Inflammatory macrophage treated with lipopolysaccharide for 1 hour (primary cell): Measurements from ENCODE around the gene IL16.

ENCODE experiments used
- DNase-seq, 2 donors: peaks; one replicate each; pipeline ENCODE4 v3.0.0-alpha.2; 2020 to 2022

Gene IL16

GRCh38 chr15:81209635-81210034 lies 13.0 kb downstream of the IL16 start:
- no peak for DNase-seq

DNA sequence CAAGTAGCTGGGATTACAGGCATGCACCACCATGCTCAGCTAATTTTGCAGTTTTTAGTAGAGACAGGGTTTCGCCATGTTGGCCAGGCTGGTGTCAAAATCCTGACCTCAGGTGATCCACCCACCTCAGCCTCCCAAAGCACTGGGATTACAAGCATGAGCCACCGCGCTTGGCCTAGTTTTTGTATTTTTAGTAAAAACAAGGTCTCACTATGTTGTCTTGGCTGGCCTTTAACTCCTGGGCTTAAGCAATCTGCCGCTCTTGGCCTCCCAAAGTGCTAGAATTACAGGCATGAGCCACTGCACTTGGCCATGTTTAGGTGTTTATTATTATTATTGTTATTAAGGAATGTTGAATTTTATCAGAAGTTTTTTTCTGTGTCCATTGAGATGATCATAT lies 14.7 kb downstream of the IL16 start:
- no peak for DNase-seq

DNA sequence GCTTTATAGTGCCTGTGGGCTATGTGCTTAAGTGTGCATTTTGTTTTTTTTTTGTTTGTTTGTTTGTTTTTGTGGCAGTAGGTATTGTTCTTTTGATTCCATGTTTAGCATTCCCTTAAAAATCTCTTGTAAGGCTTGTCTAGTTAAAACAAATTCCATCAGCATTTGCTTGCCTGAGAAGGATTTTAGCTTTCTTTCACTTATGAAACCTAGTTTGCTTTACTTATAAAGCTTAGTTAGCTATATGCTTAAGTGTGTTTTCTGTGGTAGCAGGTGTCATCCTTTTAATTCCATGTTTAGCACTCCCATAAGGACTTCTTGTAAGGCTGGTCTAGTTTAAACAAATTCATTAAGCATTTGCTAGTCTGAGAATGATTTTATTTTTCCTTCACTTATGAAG lies 17.3 kb downstream of the IL16 start:
- no peak for DNase-seq

DNA sequence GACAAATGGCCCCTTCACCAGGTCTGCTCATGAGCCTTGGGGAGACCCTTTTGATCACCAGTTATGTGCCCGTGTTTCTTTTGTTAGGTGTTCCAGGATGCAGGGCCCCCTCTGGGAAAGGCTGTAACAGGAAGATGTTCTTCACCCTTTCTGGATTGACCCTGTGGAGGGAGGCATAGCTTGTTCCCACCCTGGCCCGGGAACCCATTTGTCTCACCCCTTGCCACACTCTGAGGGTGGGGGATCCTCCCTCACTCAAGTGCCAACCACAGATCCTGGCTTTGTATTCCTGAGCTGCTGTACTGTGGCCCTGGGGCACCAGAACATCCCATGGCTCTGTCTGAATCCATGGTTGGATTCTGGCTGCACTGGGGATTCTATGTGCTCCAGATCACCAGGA lies 18.9 kb downstream of the IL16 start:
- no peak for DNase-seq

DNA sequence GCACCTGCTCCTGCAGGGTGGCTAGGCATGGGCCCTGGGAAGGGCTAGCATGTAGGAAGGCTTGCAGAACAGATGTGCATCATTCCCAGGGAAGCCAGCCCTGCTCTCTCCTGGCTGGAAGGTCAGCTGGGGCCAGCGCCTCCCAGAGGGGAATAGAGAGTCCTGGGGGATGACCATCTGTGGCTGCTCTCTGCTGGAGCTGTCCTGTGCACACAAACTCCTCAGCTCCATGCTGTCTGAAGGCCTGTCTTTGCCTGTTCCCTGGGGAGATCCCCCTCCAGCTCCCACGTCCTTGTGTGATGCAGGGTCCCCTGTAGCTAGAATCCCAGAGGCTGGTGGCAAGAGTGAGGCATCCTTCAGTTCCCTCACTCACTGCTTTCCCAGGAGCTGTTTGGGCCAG lies 19.3 kb downstream of the IL16 start:
- DNase-seq, result no peak

DNA sequence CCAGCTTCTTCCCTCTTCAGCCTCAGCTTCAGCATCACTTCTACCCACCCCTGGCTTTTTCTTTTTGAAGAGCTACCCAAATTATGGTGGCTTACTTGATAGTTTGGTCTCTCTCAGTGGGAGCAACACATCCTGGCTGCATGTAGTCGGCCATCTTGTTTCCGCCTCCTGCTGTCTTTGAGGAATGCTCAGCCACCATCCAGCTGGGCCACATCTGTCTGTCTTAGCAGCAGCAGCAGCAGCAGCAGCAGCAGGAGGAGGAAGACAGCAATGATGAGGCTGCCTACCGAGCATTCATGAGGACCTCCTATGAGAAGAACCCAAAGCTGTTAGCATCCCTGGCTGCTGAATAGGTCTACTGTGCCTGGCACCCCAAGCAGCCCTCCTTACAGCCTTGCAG lies 19.7 kb downstream of the IL16 start:
- no peak for DNase-seq

- DNase-seq, result no peak
Observed at GRCh38 chr15:81221449-81221848, 24.8 kb downstream of the IL16 start.

DNA sequence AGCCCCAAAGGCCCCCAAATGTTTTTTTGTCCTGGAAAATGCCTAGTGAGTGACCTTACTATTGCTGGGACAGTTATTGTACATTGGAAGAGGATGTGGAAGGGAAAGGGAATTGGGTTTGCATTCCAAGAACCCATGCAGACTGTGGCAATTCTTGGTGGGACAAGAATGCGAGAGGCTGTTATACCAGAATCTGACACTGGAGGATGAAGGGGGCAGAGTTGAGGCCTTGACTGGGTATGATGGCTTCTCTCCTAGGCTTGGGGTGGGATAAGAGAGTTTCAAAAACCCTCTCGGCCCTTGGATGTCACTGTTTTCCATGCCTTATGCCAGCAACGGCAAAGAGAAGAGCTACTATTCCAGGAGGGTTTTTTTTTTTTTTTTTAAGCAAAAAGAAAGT lies 25.3 kb downstream of the IL16 start:
- DNase-seq, result no peak

DNA sequence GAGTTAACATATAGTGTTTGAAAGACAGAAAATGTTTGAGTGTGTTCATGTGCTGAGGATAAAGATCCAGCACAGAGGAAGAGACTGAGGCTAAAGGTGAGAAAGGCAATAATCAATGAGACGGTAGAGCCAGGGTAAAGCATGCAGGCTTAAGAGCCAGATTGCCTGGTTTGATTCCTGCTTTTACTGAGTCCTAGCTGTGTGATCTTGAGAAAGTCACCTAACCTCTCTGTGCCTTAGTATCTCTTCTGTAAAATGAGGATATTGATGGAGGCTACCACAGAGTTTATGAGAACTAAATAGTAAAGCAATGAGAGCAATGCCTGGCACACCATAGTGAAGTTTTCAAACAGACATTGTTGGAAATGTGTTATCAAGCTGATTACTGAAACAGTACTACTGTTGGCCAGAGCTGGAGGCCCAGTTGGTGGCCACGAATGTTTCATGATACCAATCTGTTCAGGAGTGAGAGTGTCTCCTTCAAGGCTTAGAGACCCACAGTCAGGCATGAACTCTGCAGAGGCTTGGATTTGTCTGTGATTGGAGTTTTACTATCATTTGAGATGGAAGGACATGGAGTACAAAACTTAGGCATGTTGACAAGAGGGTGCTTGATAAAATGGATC lies 26.8 kb downstream of the IL16 start:
- no peak for DNase-seq

GRCh38 chr15:81224232-81224631 lies 27.6 kb downstream of the IL16 start:
- DNase-seq, result no peak

GRCh38 chr15:81225161-81225671 lies 28.5 kb downstream of the IL16 start:
- peak; percentile 55 to 65 for DNase-seq

DNA sequence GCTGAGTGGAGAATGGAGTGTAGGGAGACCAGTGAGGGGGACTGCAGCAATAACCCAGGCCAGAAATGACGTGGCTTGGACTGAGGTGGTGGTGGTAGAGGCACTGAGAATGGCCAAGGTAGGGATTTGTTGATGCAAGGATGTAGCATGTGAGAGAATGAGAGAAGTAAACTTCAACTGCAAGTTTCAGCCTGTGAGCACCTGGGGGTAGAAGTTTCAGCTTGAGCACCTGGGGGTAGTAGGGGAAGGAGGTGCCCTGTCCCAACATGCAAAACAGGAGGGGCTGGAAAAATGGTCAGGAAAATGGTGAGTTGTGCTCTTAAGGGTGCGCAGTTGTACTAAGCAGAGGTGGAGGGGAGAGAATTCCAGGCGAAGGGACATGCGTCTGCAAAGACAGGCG lies 31.0 kb downstream of the IL16 start:
- DNase-seq, result no peak

DNA sequence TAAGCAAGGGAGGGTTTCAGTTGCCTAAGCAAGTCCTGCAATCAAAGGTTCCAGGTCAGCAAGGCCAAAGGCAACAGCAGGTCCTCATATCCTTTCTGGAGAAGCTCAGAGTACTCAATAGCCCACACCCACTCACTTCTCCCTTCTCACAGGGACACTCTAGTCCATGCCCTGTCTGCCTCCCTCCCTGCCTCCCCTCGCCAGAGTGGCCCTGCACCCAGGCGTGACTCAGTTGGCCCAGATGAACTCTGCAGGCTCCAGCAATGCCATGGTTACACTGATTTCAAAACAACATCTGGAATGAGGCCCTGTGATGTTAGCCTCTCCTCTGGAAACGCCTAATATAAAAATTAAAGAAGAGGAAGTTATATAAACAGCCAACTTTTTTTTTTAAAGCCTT lies 32.9 kb downstream of the IL16 start:
- DNase-seq, result peak; percentile 25 to 29

- no peak for DNase-seq
Observed at GRCh38 chr15:81235276-81236123, 38.8 kb downstream of the IL16 start.

- DNase-seq, result no peak
Observed at GRCh38 chr15:81239190-81239589, 42.5 kb downstream of the IL16 start.

- DNase-seq, result no peak
Observed at GRCh38 chr15:81242778-81243177, 46.1 kb downstream of the IL16 start.

- no peak for DNase-seq
Observed at GRCh38 chr15:81244306-81244705, 47.6 kb downstream of the IL16 start.

- DNase-seq, result no peak
Observed at GRCh38 chr15:81253846-81254245, 57.2 kb downstream of the IL16 start.

GRCh38 chr15:81254277-81254915 lies 57.7 kb downstream of the IL16 start:
- no peak for DNase-seq

DNA sequence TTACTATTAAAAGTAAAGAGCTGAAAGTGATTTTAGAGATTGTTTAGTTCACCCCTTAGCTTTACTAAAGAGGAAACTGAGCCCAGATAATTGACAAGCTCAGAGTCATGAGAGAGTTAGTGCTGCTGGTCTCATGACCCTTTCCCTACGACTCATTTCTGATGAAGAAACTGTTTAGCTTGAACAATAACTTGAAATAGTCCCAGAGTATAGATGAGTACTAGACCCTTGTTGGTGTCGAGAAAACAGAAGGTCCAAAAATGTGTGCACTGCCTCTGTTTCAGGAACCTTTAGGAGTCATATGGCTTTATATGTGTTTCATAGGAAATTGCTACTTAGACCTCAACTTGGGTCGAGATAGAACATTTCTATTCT lies 58.2 kb downstream of the IL16 start:
- peak; percentile 37 to 71 for DNase-seq

- DNase-seq, result no peak
Observed at GRCh38 chr15:81255315-81255957, 58.8 kb downstream of the IL16 start.

- DNase-seq, result no peak
Observed at GRCh38 chr15:81255958-81256320, 59.3 kb downstream of the IL16 start.

GRCh38 chr15:81256916-81257315 lies 60.2 kb downstream of the IL16 start:
- DNase-seq, result peak; percentile 54 to 66

- DNase-seq, result no peak
Observed at GRCh38 chr15:81257435-81257834, 60.8 kb downstream of the IL16 start.
